ENCODE data around the gene XPO6.
A peak's percentile ranks its signal among the peaks of the same experiment; 100 is the strongest.
"Not testable (repeated sequence)": the region's sequence is repeated elsewhere in the genome, so short reads cannot be mapped to it uniquely, and the experiment has no call there.

Gene XPO6

GRCh38 chr16:28149011-28149888 is 62.5 kb downstream of the XPO6 start:
- DNase-seq (ENCODE audit: low read depth): no peak

GRCh38 chr16:28146536-28146935 is 65.2 kb downstream of the XPO6 start:
- DNase-seq (ENCODE audit: low read depth): no peak

GRCh38 chr16:28145796-28146195 is 66.0 kb downstream of the XPO6 start:
- DNase-seq (ENCODE audit: low read depth): no peak

- no peak for DNase-seq (ENCODE audit: low read depth)
Measured at GRCh38 chr16:28140788-28141618, 70.8 kb downstream of the XPO6 start.

GRCh38 chr16:28139530-28139929 is 72.2 kb downstream of the XPO6 start:
- no peak for DNase-seq (ENCODE audit: low read depth)

- no peak for DNase-seq (ENCODE audit: low read depth)
Measured at GRCh38 chr16:28136751-28137434, 74.9 kb downstream of the XPO6 start.

- DNase-seq (ENCODE audit: low read depth): no peak
Measured at GRCh38 chr16:28133666-28134065, 78.1 kb downstream of the XPO6 start.

- no peak for DNase-seq (ENCODE audit: low read depth)
Measured at GRCh38 chr16:28131743-28132393, 79.9 kb downstream of the XPO6 start.

GRCh38 chr16:28131181-28131580 is 80.6 kb downstream of the XPO6 start:
- DNase-seq (ENCODE audit: low read depth): peak; percentile 6

GRCh38 chr16:28130099-28131088 is 81.4 kb downstream of the XPO6 start:
- DNase-seq (ENCODE audit: low read depth): peak; percentile 69

GRCh38 chr16:28126684-28127620 is 84.8 kb downstream of the XPO6 start:
- DNase-seq (ENCODE audit: low read depth): no peak

- DNase-seq (ENCODE audit: low read depth): no peak
Measured at GRCh38 chr16:28125592-28125991, 86.2 kb downstream of the XPO6 start.

GRCh38 chr16:28121527-28121926 is 90.2 kb downstream of the XPO6 start:
- DNase-seq (ENCODE audit: low read depth): no peak

- no peak for DNase-seq (ENCODE audit: low read depth)
Measured at GRCh38 chr16:28120754-28121153, 91.0 kb downstream of the XPO6 start.

GRCh38 chr16:28118637-28119036 is 93.1 kb downstream of the XPO6 start:
- DNase-seq (ENCODE audit: low read depth): no peak

- DNase-seq (ENCODE audit: low read depth): no peak
Measured at GRCh38 chr16:28117168-28117565, 94.6 kb downstream of the XPO6 start.

GRCh38 chr16:28115866-28116265 is 95.9 kb downstream of the XPO6 start:
- not testable (repeated sequence) for DNase-seq (ENCODE audit: low read depth)

- DNase-seq (ENCODE audit: low read depth): no peak
Measured at GRCh38 chr16:28112908-28113307, 98.9 kb downstream of the XPO6 start.

GRCh38 chr16:28110977-28111376 is 100.8 kb downstream of the XPO6 start:
- no peak for DNase-seq (ENCODE audit: low read depth)

- DNase-seq (ENCODE audit: low read depth): no peak
Measured at GRCh38 chr16:28110479-28110878, 101.3 kb downstream of the XPO6 start.

Measured in stromal cell of bone marrow (primary cell).